ENCODE data around the gene CGNL1.

CGNL1 gene

DNA sequence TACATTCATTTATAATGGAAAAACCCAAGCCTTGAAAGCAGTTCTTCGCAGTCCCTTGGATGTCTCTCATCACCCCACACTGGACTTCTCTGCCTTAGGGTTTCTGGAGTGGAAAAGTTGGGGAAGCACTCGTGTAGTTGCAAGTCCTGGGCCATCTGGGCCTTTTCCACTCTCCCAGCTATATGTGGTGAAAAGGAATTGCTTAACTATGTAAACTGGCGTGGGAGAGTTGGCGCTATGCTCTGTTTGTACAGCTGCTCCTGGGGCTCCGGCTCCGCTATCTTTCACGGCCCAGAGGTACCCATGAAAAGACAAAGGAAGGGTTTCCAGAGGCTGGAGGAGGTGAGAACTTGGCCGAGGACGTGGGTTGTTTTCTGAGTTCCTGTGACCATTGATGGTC, 134.3 kb downstream of the CGNL1 start:
- no peak for FAIRE-seq
- DNase-seq (ENCODE audit: insufficient read length, low spot score), result no peak

- no peak for FAIRE-seq
- no peak for DNase-seq (ENCODE audit: insufficient read length, low spot score)
These were observed 140.2 kb downstream of the CGNL1 start for GRCh38 chr15:57516327-57517029.

GRCh38 chr15:57517030-57517671, 140.8 kb downstream of the CGNL1 start:
- FAIRE-seq, result peak; percentile 13
- no peak for DNase-seq (ENCODE audit: insufficient read length, low spot score)

GRCh38 chr15:57518779-57519405, 142.6 kb downstream of the CGNL1 start:
- FAIRE-seq (no peak), DNase-seq (ENCODE audit: insufficient read length, low spot score) (no peak)

- FAIRE-seq (no peak), DNase-seq (ENCODE audit: insufficient read length, low spot score) (no peak)
These were observed 143.5 kb downstream of the CGNL1 start for GRCh38 chr15:57519806-57520205.

GRCh38 chr15:57521503-57521902, 145.2 kb downstream of the CGNL1 start:
- DNase-seq (ENCODE audit: insufficient read length, low spot score) (no peak), FAIRE-seq (no peak)

DNA sequence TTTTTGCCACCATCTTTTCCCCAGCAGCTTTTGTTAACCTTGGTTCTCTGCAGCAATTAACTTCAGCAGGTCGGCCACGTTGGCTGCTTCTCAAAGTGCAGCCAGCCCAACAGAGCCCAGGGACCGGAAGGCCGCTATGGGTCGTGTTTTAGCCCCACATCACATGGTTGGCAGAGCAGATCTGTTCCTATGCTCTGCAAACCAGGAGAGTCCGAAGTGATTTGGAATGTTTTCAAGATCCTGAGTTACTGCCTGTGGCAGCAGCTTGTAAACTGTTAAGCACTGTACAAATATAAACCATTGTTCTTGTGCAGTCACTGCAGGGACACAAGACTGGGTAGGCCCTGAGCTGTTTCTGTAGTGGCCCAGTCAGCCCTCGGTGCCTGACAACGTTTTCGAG, 145.8 kb downstream of the CGNL1 start:
- DNase-seq (ENCODE audit: insufficient read length, low spot score) (no peak), FAIRE-seq (no peak)

GRCh38 chr15:57525581-57525980, 149.3 kb downstream of the CGNL1 start:
- FAIRE-seq, result no peak
- no peak for DNase-seq (ENCODE audit: insufficient read length, low spot score)

DNA sequence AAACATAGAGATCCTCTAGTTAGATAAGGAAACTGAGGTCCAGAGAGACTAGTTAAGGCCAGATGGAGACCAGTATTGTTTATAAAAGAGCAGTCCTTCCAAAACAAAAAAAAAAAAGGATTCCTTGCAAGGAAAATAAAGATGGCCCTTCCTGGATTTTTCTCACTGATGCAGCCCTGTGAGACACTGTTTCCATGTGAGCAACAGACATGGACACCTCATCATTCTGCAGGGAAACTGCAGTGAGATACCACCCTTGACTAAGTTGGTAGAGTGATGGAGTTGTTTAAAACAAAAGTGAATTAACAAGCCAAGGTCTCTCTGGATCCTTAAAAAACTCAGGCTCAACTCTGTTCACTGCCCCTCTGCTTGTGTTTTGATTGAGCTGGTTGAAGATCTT, 149.8 kb downstream of the CGNL1 start:
- FAIRE-seq (no peak), DNase-seq (ENCODE audit: insufficient read length, low spot score) (no peak)

- FAIRE-seq, result no peak
- no peak for DNase-seq (ENCODE audit: insufficient read length, low spot score)
These were observed 150.3 kb downstream of the CGNL1 start for GRCh38 chr15:57526615-57527014.

DNA sequence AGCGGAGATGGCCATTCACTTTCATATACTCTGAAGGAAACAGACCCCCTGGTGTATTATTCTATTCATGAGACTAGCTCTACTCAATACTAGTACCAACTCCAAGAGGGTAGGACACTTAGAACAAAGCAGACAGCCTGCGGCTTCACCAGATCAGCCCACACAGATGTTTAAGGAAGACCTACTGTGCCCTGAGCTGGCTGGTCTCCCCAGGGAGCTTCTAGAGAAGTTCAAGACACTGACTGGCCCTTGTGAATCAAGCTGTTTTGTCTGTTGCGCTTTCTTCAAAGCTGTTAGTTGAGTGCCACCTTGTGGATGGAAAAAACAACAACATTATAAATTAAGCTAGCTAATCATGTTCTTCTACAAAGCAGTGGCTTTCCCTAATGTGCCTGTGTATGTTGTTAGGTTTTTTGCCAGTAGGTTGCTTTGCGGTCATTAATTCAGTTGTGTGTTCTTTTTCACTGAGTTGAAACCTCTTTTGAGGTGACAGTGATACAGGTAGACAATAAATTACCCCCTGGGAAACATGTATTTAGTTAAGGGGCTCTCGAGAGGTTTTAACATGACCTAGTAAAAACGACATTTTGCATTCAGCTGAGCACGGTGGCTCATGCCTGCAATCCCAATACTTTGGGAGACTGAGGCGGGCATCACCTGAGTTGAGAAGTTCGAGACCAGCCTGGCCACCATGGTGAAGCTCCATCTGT, 151.2 kb downstream of the CGNL1 start:
- FAIRE-seq (no peak), DNase-seq (ENCODE audit: insufficient read length, low spot score) (peak; percentile 53)

- DNase-seq (ENCODE audit: insufficient read length, low spot score) (no peak), FAIRE-seq (no peak)
These were observed 152.7 kb downstream of the CGNL1 start for GRCh38 chr15:57528940-57529565.

DNA sequence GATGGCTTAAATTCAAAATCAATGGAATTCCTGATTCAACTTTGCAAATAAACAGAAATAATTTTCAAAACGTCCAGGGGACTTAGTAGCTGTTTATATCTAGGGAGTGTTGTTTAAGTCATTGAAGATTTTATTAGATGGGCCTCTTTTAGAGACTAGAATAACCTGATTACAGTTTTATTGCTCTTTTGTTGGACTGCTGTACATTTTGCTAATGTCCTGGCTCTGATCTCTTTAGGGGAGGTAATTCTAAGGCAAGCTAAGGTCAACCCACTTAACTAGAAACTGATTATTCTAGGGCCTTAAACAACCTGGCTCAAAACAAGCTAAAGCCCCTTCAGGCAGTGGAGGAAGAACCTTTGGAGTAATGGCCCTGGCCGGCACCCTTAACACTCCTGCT, 153.4 kb downstream of the CGNL1 start:
- no peak for FAIRE-seq

GRCh38 chr15:57532731-57533447, 156.6 kb downstream of the CGNL1 start:
- no peak for FAIRE-seq
- no peak for DNase-seq (ENCODE audit: insufficient read length, low spot score)

More for the DNA sequence above, 153.4 kb downstream of the CGNL1 start:
- no peak for DNase-seq (ENCODE audit: insufficient read length, low spot score)

- DNase-seq (ENCODE audit: insufficient read length, low spot score) (no peak), FAIRE-seq (no peak)
These were observed 157.1 kb downstream of the CGNL1 start for GRCh38 chr15:57533448-57533799.

DNA sequence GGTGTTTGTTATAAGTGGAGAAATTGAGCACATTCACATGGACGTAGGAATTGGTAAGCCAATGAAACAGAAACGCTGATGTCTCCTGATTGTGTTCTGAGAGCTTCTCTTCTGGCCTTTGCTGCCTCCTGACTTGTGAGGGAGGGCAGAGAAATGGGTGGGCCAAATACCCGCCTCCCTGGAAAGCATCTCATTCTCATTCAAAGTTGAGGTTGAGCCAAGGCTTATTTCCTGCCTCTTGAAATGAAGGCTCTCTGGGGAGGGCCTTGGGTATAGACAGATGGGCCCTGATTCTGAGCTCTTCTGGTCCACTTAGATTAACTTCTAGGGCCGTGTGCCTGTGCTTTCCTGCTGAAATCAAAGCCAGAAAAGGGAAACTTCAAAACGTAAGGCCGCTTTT, 158.0 kb downstream of the CGNL1 start:
- FAIRE-seq, result no peak
- DNase-seq (ENCODE audit: insufficient read length, low spot score), result no peak

DNA sequence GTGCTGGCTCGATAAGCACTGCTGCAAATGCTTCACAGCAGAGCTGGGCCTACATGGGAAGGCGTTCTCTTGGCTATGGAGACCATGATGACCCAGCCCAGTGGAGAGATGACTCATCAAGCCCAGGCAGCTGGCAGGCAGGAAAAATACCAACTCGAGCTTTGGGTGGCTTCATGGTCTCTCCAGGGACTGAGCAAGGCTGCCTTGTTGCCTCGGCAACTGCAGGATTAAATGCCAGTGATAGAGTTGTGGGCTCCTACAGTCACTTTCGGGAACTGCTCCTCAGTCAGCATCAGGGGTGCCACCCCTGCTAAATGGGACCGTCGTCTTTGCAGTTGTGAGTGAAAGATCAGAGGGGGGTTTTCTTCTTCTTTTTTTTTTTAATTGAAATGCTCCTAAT, 160.8 kb downstream of the CGNL1 start:
- DNase-seq (ENCODE audit: insufficient read length, low spot score) (peak; percentile 29), FAIRE-seq (no peak)

- FAIRE-seq (no peak), DNase-seq (ENCODE audit: insufficient read length, low spot score) (no peak)
These were observed 161.4 kb downstream of the CGNL1 start for GRCh38 chr15:57537488-57538264.

- FAIRE-seq (no peak), DNase-seq (ENCODE audit: insufficient read length, low spot score) (no peak)
These were observed 161.9 kb downstream of the CGNL1 start for GRCh38 chr15:57538265-57538529.

GRCh38 chr15:57538821-57539220, 162.5 kb downstream of the CGNL1 start:
- no peak for FAIRE-seq

More at GRCh38 chr15:57538821-57539220, 162.5 kb downstream of the CGNL1 start:
- DNase-seq (ENCODE audit: insufficient read length, low spot score), result no peak

Data from HTR-8/SVneo (cell line).